Cardiac septum (tissue), 1 donor: ENCODE results near the gene TXLNG. TPM values are rescaled to one million over a fixed set of nuclear protein-coding genes. Genes with fewer than 3 reads are reported as not detected.
"Not testable (repeated sequence)": the region's sequence is repeated elsewhere in the genome, so short reads cannot be mapped to it uniquely, and the experiment has no call there.

Experiments used
- DNase-seq: peaks from one replicate; pipeline ENCODE4 v3.0.0-alpha.2; 2020; ENCODE audit warnings: low spot score
- intact Hi-C: fragments of 100-400 bp; cut with DNase I; formaldehyde crosslinking; loops from one replicate; pipeline ENCODE4 v1.14.0; 2022
- total RNA-seq: library from RNA; stranded (reverse); fragmentation: NEBNext Ultra II Directional; extraction: Animal tissue kit (Norgen Biotek cat#: 25700); gene quantifications from one replicate; pipeline ENCODE4 v1.2.1, GENCODE V29; 2021
- donor health status: DM: no; HTN: no; CAD: no.

TXLNG gene
- total RNA-seq, 1 donor from 2014 or later: 6.8 TPM

GRCh38 chrX:16832301-16832700 is 46.0 kb downstream of the TXLNG start:
- no peak for DNase-seq
- intact Hi-C loops: no loop called here

- intact Hi-C loops: no loop called here
- no peak for DNase-seq
Observed at GRCh38 chrX:16834806-16835205, 48.5 kb downstream of the TXLNG start.

- intact Hi-C loops: no loop called here
- DNase-seq: no peak
Observed at GRCh38 chrX:16836371-16836770, 50.1 kb downstream of the TXLNG start.

- intact Hi-C loops: loop anchor here (2.0 kb wide), 1 partner anchor 44 kb away; no protein-coding TSS in a partner anchor
- DNase-seq: no peak
Observed at GRCh38 chrX:16838202-16839066, 52.2 kb downstream of the TXLNG start.

GRCh38 chrX:16839219-16839851 is 53.1 kb downstream of the TXLNG start:
- intact Hi-C loops: loop anchor here (2.0 kb wide), 1 partner anchor 43 kb away; no protein-coding TSS in a partner anchor
- DNase-seq: no peak

GRCh38 chrX:16839852-16840460 is 53.7 kb downstream of the TXLNG start:
- DNase-seq: no peak
- intact Hi-C loops: loop anchor here (2.0 kb wide), 1 partner anchor 43 kb away; no protein-coding TSS in a partner anchor

- intact Hi-C loops: no loop called here
- DNase-seq: no peak
Observed at GRCh38 chrX:16842684-16843083, 56.4 kb downstream of the TXLNG start.

GRCh38 chrX:16843208-16843909 is 57.1 kb downstream of the TXLNG start:
- no peak for DNase-seq
- intact Hi-C loops: no loop called here

- intact Hi-C loops: no loop called here
- no peak for DNase-seq
Observed at GRCh38 chrX:16845686-16846085, 59.4 kb downstream of the TXLNG start.

GRCh38 chrX:16848541-16848940 is 62.3 kb downstream of the TXLNG start:
- intact Hi-C loops: no loop called here
- DNase-seq: no peak

- no peak for DNase-seq
- intact Hi-C loops: no loop called here
Observed at GRCh38 chrX:16851421-16851820, 65.2 kb downstream of the TXLNG start.

- intact Hi-C loops: no loop called here
- no peak for DNase-seq
Observed at GRCh38 chrX:16851827-16852226, 65.6 kb downstream of the TXLNG start.

- DNase-seq: no peak
- intact Hi-C loops: no loop called here
Observed at GRCh38 chrX:16852617-16853179, 66.4 kb downstream of the TXLNG start.

- DNase-seq: no peak
- intact Hi-C loops: no loop called here
Observed at GRCh38 chrX:16853537-16853936, 67.3 kb downstream of the TXLNG start.

- no peak for DNase-seq
- intact Hi-C loops: no loop called here
Observed at GRCh38 chrX:16855363-16856075, 69.3 kb downstream of the TXLNG start.

GRCh38 chrX:16856076-16856404 is 69.8 kb downstream of the TXLNG start:
- DNase-seq, intact Hi-C loops: not testable (repeated sequence)

GRCh38 chrX:16856744-16857143 is 70.5 kb downstream of the TXLNG start:
- DNase-seq: no peak
- intact Hi-C loops: no loop called here

GRCh38 chrX:16862829-16863228 is 76.6 kb downstream of the TXLNG start:
- intact Hi-C loops: no loop called here

GRCh38 chrX:16867947-16868346 is 81.7 kb downstream of the TXLNG start:
- DNase-seq: no peak
- intact Hi-C loops: no loop called here

More at GRCh38 chrX:16862829-16863228, 76.6 kb downstream of the TXLNG start:
- DNase-seq: no peak
